Measurements from ENCODE around the gene RNF224.

The RNF224 gene

GRCh38 chr9:137192448-137192780 is 34.9 kb upstream of the RNF224 start:
- no peak for DNase-seq (ENCODE audit: low read depth)

GRCh38 chr9:137192859-137193258 is 34.4 kb upstream of the RNF224 start:
- no peak for DNase-seq (ENCODE audit: low read depth)

- DNase-seq (ENCODE audit: low read depth), result no peak
Measured at GRCh38 chr9:137193771-137194170, 33.5 kb upstream of the RNF224 start.

- peak; percentile 68 for DNase-seq (ENCODE audit: low read depth)
Measured at GRCh38 chr9:137194388-137194787, 32.9 kb upstream of the RNF224 start.

GRCh38 chr9:137194909-137195308 is 32.4 kb upstream of the RNF224 start:
- DNase-seq (ENCODE audit: low read depth), result no peak

- DNase-seq (ENCODE audit: low read depth), result no peak
Measured at GRCh38 chr9:137195525-137196220, 31.6 kb upstream of the RNF224 start.

- DNase-seq (ENCODE audit: low read depth), result no peak
Measured at GRCh38 chr9:137198051-137198901, 29.0 kb upstream of the RNF224 start.

GRCh38 chr9:137198902-137199283 is 28.4 kb upstream of the RNF224 start:
- no peak for DNase-seq (ENCODE audit: low read depth)

GRCh38 chr9:137199411-137200121 is 27.7 kb upstream of the RNF224 start:
- peak; percentile 34 for DNase-seq (ENCODE audit: low read depth)

GRCh38 chr9:137200311-137201204 is 26.7 kb upstream of the RNF224 start, which contains the start of gene TPRN:
Gene TPRN (minus strand): TSS chr9:137200741. CDS start chr9:137200711, 30 bp downstream.
- DNase-seq (ENCODE audit: low read depth), result peak; percentile 98

GRCh38 chr9:137201205-137201868 is 26.0 kb upstream of the RNF224 start:
- DNase-seq (ENCODE audit: low read depth), result no peak

- DNase-seq (ENCODE audit: low read depth), result no peak
Measured at GRCh38 chr9:137202966-137203365, 24.3 kb upstream of the RNF224 start.

- no peak for DNase-seq (ENCODE audit: low read depth)
Measured at GRCh38 chr9:137204731-137205125, 22.6 kb upstream of the RNF224 start.

- peak; percentile 67 for DNase-seq (ENCODE audit: low read depth)
Measured at GRCh38 chr9:137205126-137206069, 21.9 kb upstream of the RNF224 start, which contains the start of the genes NDOR1 and TMEM203. Gene NDOR1 (plus strand): TSS chr9:137205700. CDS start chr9:137205778, 78 bp downstream. Gene TMEM203 (minus strand): TSS chr9:137205648. CDS start chr9:137205414, 234 bp downstream.

GRCh38 chr9:137206602-137207001 is 20.7 kb upstream of the RNF224 start:
- DNase-seq (ENCODE audit: low read depth), result no peak

GRCh38 chr9:137211532-137211931 is 15.8 kb upstream of the RNF224 start:
- no peak for DNase-seq (ENCODE audit: low read depth)

- no peak for DNase-seq (ENCODE audit: low read depth)
Measured at GRCh38 chr9:137212520-137212919, 14.8 kb upstream of the RNF224 start.

- DNase-seq (ENCODE audit: low read depth), result no peak
Measured at GRCh38 chr9:137213160-137214060, 13.9 kb upstream of the RNF224 start.

GRCh38 chr9:137214620-137215019 is 12.7 kb upstream of the RNF224 start:
- DNase-seq (ENCODE audit: low read depth), result no peak

Data from amniotic epithelial cell (primary cell).